ENCODE data around the gene CACNG4.

The CACNG4 gene

GRCh38 chr17:66989076-66989475, 24.6 kb downstream of the CACNG4 start:
- no peak overlapping the region for H3K4me2 ChIP-seq (ENCODE audit: insufficient read depth, low read length)
- no peak for TF ChIP-seq CTCF (IDR thresholded peaks at IDR 0.05; ENCODE audit: borderline replicate concordance, extremely low read depth, low read length, poor library complexity, severe bottlenecking)
- TF ChIP-seq EZH2 (IDR thresholded peaks at IDR 0.05; ENCODE audit: borderline replicate concordance, low read depth, low read length, severe bottlenecking) = no peak
- H3K9ac ChIP-seq (ENCODE audit: low read depth, low read length) = no peak overlapping the region
- no peaks in the 10 kb centered on the region for H3K79me2 ChIP-seq (ENCODE audit: insufficient read depth, low read length)
- H3K27me3 ChIP-seq (ENCODE audit: insufficient read depth, low read length, poor library complexity) = peaks cover 13% of the 10 kb centered on the region
- H3K27ac ChIP-seq (ENCODE audit: low read length) = no peak overlapping the region
- no peaks in the 10 kb centered on the region for H3K36me3 ChIP-seq (ENCODE audit: insufficient read depth, low read length)
- H3K4me1 ChIP-seq (ENCODE audit: insufficient read depth, low read length) = peaks cover 23% of the 10 kb centered on the region
- H4K20me1 ChIP-seq (ENCODE audit: insufficient read depth, low read length) = peaks cover 3% of the 10 kb centered on the region; the same call in 1 of the 2 replicates
- DNase-seq (no peak), ATAC-seq (ENCODE audit: insufficient read depth, low read depth) (no peak)
- H2AFZ ChIP-seq (ENCODE audit: low read depth, low read length) = no peak overlapping the region
- no peaks in the 10 kb centered on the region for H3K9me3 ChIP-seq (ENCODE audit: insufficient read depth, low read length, severe bottlenecking)
- no peak overlapping the region for H3K4me3 ChIP-seq (ENCODE audit: low read depth in 1 of 2, low read length in 2 of 2)

- Histone ChIP-seq H2AFZ (ENCODE audit: low read depth, low read length) (no peak overlapping the region), H3K4me3 (ENCODE audit: low read depth in 1 of 2, low read length in 2 of 2) (no peak overlapping the region), H3K27ac (ENCODE audit: low read length) (no peak overlapping the region), H3K9me3 (ENCODE audit: insufficient read depth, low read length, severe bottlenecking) (no peaks in the 10 kb centered on the region), H3K27me3 (ENCODE audit: insufficient read depth, low read length, poor library complexity) (peaks cover 13% of the 10 kb centered on the region), H3K9ac (ENCODE audit: low read depth, low read length) (no peak overlapping the region), H3K36me3 (ENCODE audit: insufficient read depth, low read length) (no peaks in the 10 kb centered on the region), H4K20me1 (ENCODE audit: insufficient read depth, low read length) (peaks cover 3% of the 10 kb centered on the region; the same call in 1 of the 2 replicates), H3K4me1 (ENCODE audit: insufficient read depth, low read length) (peaks cover 23% of the 10 kb centered on the region), H3K4me2 (ENCODE audit: insufficient read depth, low read length) (no peak overlapping the region), H3K79me2 (ENCODE audit: insufficient read depth, low read length) (no peaks in the 10 kb centered on the region)
- no peak for DNase-seq
- ATAC-seq (ENCODE audit: insufficient read depth, low read depth) = no peak
- TF ChIP-seq CTCF (IDR thresholded peaks at IDR 0.05; ENCODE audit: borderline replicate concordance, extremely low read depth, low read length, poor library complexity, severe bottlenecking) (no peak), EZH2 (IDR thresholded peaks at IDR 0.05; ENCODE audit: borderline replicate concordance, low read depth, low read length, severe bottlenecking) (no peak)
Measured at GRCh38 chr17:66989579-66989978, 25.1 kb downstream of the CACNG4 start.

- no peak for ATAC-seq (ENCODE audit: insufficient read depth, low read depth)
Measured at GRCh38 chr17:66990047-66990446, 25.5 kb downstream of the CACNG4 start.

More at GRCh38 chr17:66990047-66990446, 25.5 kb downstream of the CACNG4 start:
- Histone ChIP-seq H2AFZ (ENCODE audit: low read depth, low read length) (no peak overlapping the region), H4K20me1 (ENCODE audit: insufficient read depth, low read length) (peaks cover 3% of the 10 kb centered on the region; the same call in 1 of the 2 replicates), H3K27ac (ENCODE audit: low read length) (no peak overlapping the region), H3K9me3 (ENCODE audit: insufficient read depth, low read length, severe bottlenecking) (no peaks in the 10 kb centered on the region), H3K27me3 (ENCODE audit: insufficient read depth, low read length, poor library complexity) (peaks cover 13% of the 10 kb centered on the region), H3K4me1 (ENCODE audit: insufficient read depth, low read length) (peaks cover 23% of the 10 kb centered on the region), H3K4me3 (ENCODE audit: low read depth in 1 of 2, low read length in 2 of 2) (no peak overlapping the region), H3K9ac (ENCODE audit: low read depth, low read length) (no peak overlapping the region), H3K36me3 (ENCODE audit: insufficient read depth, low read length) (no peaks in the 10 kb centered on the region), H3K79me2 (ENCODE audit: insufficient read depth, low read length) (no peaks in the 10 kb centered on the region), H3K4me2 (ENCODE audit: insufficient read depth, low read length) (no peak overlapping the region)
- TF ChIP-seq EZH2 (IDR thresholded peaks at IDR 0.05; ENCODE audit: borderline replicate concordance, low read depth, low read length, severe bottlenecking) = no peak
- no peak for TF ChIP-seq CTCF (IDR thresholded peaks at IDR 0.05; ENCODE audit: borderline replicate concordance, extremely low read depth, low read length, poor library complexity, severe bottlenecking)
- no peak for DNase-seq

All from DND-41 (cell line).